Transverse colon (tissue), 4 donors: ENCODE measurements around the gene TMEM273.

Experiments
- CTCF ChIP-seq, 5 experiments: fragments of 200-600 bp in 3 of 5; fragments of 450-650 bp in 2 of 5; sonication (generic) in 3 of 5; IDR thresholded peaks; 1 replicate in 2 of 5; 2 replicates in 3 of 5; pipeline ENCODE4 v1.5.1; 2016 to 2017; ENCODE audit warnings: antibody characterized with exemption in 5 of 5, inconsistent platforms in 3 of 5, mild to moderate bottlenecking in 2 of 5, moderate library complexity in 1 of 5
- EP300 ChIP-seq: sonication (generic); formaldehyde crosslinking; IDR thresholded peaks from one replicate; pipeline ENCODE4 v1.6.1; 2017; ENCODE audit warnings: antibody characterized with exemption, low read depth
- POLR2AphosphoS5 ChIP-seq, 3 donors: sonication (generic); formaldehyde crosslinking; IDR thresholded peaks; one replicate each; pipeline ENCODE4 v1.6.1; 2016; ENCODE audit warnings: antibody characterized with exemption in 3 of 3

- TF ChIP-seq POLR2AphosphoS5 (IDR thresholded peaks at IDR 0.05): no peak
- no peak for TF ChIP-seq CTCF (IDR thresholded peaks at IDR 0.05)
- TF ChIP-seq EP300: no peak
Measured at GRCh38 chr10:49151025-49151445, 37.2 kb downstream of the TMEM273 start.
